HFF-Myc (cell line): Measurements from ENCODE around the gene HOXA3.

Source experiments
- DNase-seq: peaks from one replicate; pipeline ENCODE4 v3.0.0-alpha.2; 2011; ENCODE audit warnings: low read depth; ENCODE audit errors: extremely low read depth
- H3K4me3 ChIP-seq: replicated peaks from 2 replicates; pipeline ENCODE4 v1.5.1; 2011; ENCODE audit warnings: low read depth, mild to moderate bottlenecking, control low read depth, low read length
- CTCF ChIP-seq: IDR thresholded peaks from 2 replicates; pipeline ENCODE4 v1.5.1; 2012; ENCODE audit warnings: mild to moderate bottlenecking, low read depth, low read length, control low read depth; ENCODE audit errors: missing control alignments

Gene HOXA3

DNA sequence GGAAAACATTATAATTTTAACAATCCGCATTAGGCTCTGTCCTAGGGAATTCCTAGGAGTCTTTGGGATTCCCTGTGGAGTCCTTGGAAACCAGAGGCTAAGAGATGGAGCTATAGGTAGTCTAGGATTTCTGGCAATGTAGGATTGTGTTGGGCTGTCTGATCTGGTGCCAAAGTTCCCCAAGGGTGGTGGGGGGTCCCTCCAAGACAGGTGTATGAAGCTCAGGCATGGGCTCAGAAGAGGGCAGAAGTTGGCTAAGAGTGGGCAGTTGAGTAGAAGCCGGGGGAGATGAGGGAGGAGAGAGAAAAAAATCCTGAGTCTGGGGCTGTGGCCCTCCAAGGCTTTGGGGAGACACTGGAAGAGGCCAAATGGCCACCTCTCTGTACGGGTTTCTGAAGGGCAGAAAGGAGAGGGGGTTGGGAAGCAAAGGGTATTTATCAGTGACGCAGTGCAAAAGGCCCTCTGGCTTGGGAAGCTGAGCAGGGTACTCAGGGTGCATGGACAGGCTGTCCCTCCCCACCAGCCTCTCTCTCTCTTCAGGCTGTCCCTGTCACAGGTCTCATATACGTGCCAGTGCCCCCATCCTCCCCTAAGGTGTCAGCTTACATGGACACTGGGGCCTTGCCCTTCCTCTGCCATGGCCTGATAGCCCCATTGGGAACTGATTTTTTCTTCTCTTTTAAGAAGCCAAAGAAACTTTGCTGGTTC lies 5.7 kb downstream of the HOXA3 start:
- DNase-seq: no peak
- H3K4me3 ChIP-seq: no peak overlapping the region
- TF ChIP-seq CTCF: no peak

GRCh38 chr7:27145914-27146412 lies 6.4 kb downstream of the HOXA3 start:
- H3K4me3 ChIP-seq: no peak overlapping the region
- no peak for TF ChIP-seq CTCF
- no peak for DNase-seq

- DNase-seq: no peak
- no peak overlapping the region for H3K4me3 ChIP-seq
- no peak for TF ChIP-seq CTCF
Measured at GRCh38 chr7:27145165-27145913, 7.0 kb downstream of the HOXA3 start.

DNA sequence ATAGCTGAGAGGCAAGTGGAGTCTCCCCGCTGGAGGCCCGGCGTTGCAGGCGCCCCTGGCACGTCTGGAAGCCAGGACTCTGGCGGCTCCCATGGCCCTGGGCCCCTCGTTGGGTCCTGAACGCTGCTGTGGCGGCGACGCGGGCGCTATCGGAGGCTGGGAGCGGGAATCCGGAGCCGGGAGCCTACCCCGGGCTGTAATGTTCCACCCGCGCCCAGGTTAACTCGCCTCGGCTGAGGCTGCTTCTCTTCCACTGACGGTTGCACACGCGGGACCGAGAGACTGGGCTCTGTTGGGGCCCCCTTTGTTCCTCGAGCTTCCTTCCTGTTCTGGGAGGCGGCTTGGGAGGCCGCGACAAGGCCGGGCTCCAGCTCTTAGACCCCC lies 7.6 kb downstream of the HOXA3 start:
- no peak for DNase-seq
- no peak overlapping the region for H3K4me3 ChIP-seq

GRCh38 chr7:27143950-27144780 lies 8.2 kb downstream of the HOXA3 start:
- no peak for DNase-seq
- no peak overlapping the region; the same call in 1 of the 2 replicates for H3K4me3 ChIP-seq
- no peak for TF ChIP-seq CTCF

More for the DNA sequence above, 7.6 kb downstream of the HOXA3 start:
- no peak for TF ChIP-seq CTCF

- peak within 1 kb of the TSS; percentile 41 for H3K4me3 ChIP-seq
- DNase-seq: no peak
Measured at GRCh38 chr7:27143023-27143949, 9.1 kb downstream of the HOXA3 start, which contains the start of gene HOXA5. Gene HOXA5 (minus strand): TSS chr7:27143681. CDS start chr7:27143607, 74 bp downstream.

More at GRCh38 chr7:27143023-27143949, 9.1 kb downstream of the HOXA3 start, which contains the start of gene HOXA5:
- TF ChIP-seq CTCF: peak; percentile 82
